Activated CD4-positive, CD25-positive, alpha-beta regulatory T cell treated with anti-CD3 and anti-CD28 coated beads, Interleukin-2, amount 50 U/mL, for 24 hours (primary cell): ENCODE results near the gene SERPINA1.

Source experiments
- ATAC-seq, 2 donors: fragments of 150-1000 bp; cut with Tn5 transposase; one replicate each; pipeline ENCODE4 v1.10.0; 2021; ENCODE audit warnings: mild to moderate bottlenecking in 1 of 2, moderate library complexity in 1 of 2

Gene SERPINA1

GRCh38 chr14:94345344-94346064, 42.9 kb downstream of the SERPINA1 start:
- no peak for ATAC-seq

DNA sequence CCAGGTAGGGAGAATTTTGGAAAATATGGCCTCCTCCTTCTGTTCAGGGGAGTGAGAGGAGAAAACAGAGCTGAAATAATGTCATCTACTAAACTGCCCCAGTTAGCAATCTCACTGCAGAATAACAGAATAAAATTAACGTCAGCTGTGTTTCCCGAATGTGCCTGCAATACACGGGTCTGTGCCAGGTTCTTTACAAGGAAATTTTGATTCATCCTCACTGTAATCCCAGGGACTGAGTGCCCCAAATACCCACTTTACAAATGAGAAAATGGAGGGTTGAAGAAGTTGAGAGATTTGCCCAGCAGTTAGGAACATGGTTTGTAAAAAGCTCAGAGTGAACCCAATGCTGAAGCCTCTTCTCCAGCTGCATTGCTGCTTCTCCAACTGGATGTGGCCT, 44.0 kb downstream of the SERPINA1 start:
- ATAC-seq, result no peak

GRCh38 chr14:94343238-94344005, 45.0 kb downstream of the SERPINA1 start:
- ATAC-seq, result no peak

GRCh38 chr14:94342334-94342934, 46.0 kb downstream of the SERPINA1 start:
- no peak for ATAC-seq

GRCh38 chr14:94341656-94342333, 46.6 kb downstream of the SERPINA1 start:
- no peak for ATAC-seq

- no peak for ATAC-seq
These were observed 47.9 kb downstream of the SERPINA1 start for GRCh38 chr14:94340533-94340932.

GRCh38 chr14:94338023-94338422, 50.4 kb downstream of the SERPINA1 start:
- no peak for ATAC-seq

- ATAC-seq, result no peak
These were observed 51.1 kb downstream of the SERPINA1 start for GRCh38 chr14:94337274-94337673.

- ATAC-seq, result no peak
These were observed 53.5 kb downstream of the SERPINA1 start for GRCh38 chr14:94334872-94335271.

DNA sequence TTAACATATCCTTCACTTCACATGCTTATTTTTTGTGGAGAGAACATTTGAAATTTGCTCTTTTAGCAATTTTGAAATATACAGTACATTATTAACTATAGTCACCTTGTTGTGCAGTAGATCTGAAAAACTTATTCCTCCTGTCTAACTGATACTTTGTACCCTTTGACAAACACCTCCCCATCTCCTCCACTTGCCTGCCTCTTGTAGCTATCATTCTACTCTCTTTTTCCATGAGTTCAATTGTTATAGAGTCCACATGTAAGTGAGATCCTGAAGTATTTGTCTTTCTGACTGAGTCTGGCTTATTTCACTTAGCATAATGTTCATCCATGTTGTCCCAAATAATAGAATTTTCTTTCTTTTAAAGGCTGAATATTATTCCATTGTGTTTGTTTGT, 55.8 kb downstream of the SERPINA1 start:
- ATAC-seq, result no peak

GRCh38 chr14:94332063-94332583, 56.3 kb downstream of the SERPINA1 start:
- ATAC-seq, result no peak

DNA sequence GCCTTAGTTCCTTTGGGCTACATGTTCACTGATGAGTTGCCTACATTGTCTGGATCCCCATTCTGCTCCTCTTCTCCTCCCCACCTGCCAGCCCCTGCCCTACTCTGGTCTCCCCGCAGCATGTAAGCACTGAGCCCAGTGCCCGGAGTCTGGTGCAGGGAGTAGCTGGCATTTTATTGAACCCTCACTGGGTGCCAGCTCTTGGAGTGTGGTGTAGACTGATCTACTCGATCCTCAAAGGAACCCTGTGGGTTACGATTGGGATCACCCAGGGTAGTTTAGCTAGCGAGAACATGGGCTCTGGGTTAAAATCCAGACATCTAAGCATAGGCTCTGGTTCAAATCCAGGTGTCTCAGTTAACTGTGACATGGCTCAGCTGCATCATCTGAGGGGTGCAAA, 56.9 kb downstream of the SERPINA1 start:
- ATAC-seq, result peak in 1 of 2 donors; percentile 9

DNA sequence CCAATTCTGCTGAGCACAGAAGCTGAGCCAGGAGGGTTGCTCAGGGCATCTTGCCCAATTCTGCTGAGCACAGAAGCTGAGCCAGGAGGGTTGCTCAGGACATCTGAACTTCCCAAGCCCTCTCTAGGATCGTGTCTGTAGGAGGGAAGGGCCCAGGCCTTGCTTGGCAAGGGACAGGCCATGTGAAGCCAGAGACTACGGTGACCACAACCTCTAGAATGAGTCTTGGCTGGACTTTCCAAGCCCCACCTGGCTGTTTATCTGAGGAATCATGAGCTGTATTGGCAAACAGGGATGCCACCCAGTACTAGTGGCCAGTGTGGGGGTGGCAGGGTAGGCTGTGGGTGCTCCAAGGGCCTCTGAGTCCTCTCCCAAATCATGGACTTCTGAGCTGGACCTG, 57.5 kb downstream of the SERPINA1 start:
- ATAC-seq, result no peak

GRCh38 chr14:94330432-94330831, 58.0 kb downstream of the SERPINA1 start:
- no peak for ATAC-seq

GRCh38 chr14:94329857-94330256, 58.5 kb downstream of the SERPINA1 start:
- ATAC-seq, result no peak

DNA sequence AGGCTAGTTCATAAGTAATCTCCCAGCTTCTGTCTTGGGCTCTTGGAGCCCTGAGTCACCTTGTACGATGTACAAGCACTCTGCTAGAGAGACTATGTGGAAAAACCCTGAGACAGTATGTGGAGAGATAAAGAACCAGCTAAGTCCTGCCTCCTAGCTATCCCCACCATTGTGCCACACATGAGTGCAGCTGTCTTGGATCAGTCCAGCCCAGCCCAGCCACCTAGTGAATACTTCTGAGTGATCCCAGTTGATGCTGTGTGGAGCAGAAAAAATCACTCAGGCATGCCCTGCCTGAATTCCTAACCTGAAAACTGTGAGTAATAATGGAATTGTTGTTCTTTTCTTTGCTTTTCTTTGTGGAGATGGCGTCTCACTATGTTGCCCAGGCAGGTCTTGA, 60.2 kb downstream of the SERPINA1 start:
- ATAC-seq, result no peak
